C4-2B (cell line): ENCODE measurements around the gene TSPAN11.

Experiments used
- H3K27ac ChIP-seq: fragments of 450-650 bp; 2 replicates; pipeline ENCODE4 v1.5.1; 2017
- CTCF ChIP-seq: fragments of 450-650 bp; conservative IDR thresholded peaks from 2 replicates; pipeline ENCODE4 v1.5.1; 2017; ENCODE audit warnings: mild to moderate bottlenecking
- ZFX ChIP-seq: fragments of 450-650 bp; IDR thresholded peaks from 2 replicates; pipeline ENCODE4 v1.6.1; 2017

TSPAN11 gene

GRCh38 chr12:31015215-31015614 is 88.7 kb downstream of the TSPAN11 start:
- H3K27ac ChIP-seq, result no peak overlapping the region
- TF ChIP-seq CTCF (no peak), ZFX (no peak)

GRCh38 chr12:31016057-31016456 is 89.5 kb downstream of the TSPAN11 start:
- H3K27ac ChIP-seq, result no peak overlapping the region

GRCh38 chr12:31017535-31017934 is 91.0 kb downstream of the TSPAN11 start:
- no peak for TF ChIP-seq CTCF
- TF ChIP-seq ZFX, result no peak
- no peak overlapping the region for H3K27ac ChIP-seq

More at GRCh38 chr12:31016057-31016456, 89.5 kb downstream of the TSPAN11 start:
- no peak for TF ChIP-seq ZFX
- TF ChIP-seq CTCF, result no peak

GRCh38 chr12:31018106-31018789 is 91.7 kb downstream of the TSPAN11 start:
- no peak overlapping the region for H3K27ac ChIP-seq
- TF ChIP-seq ZFX, result no peak
- no peak for TF ChIP-seq CTCF

GRCh38 chr12:31018790-31019505 is 92.4 kb downstream of the TSPAN11 start:
- H3K27ac ChIP-seq, result no peak overlapping the region
- no peak for TF ChIP-seq ZFX
- TF ChIP-seq CTCF, result no peak

GRCh38 chr12:31019561-31019960 is 93.0 kb downstream of the TSPAN11 start:
- peak overlapping the region; percentile 87 for H3K27ac ChIP-seq
- no peak for TF ChIP-seq ZFX
- no peak for TF ChIP-seq CTCF

GRCh38 chr12:31019976-31020375 is 93.4 kb downstream of the TSPAN11 start:
- TF ChIP-seq CTCF (no peak), ZFX (no peak)
- peak overlapping the region; percentile 87 for H3K27ac ChIP-seq
